RWPE1 (cell line): ENCODE data around the gene VSTM2A.
A peak's percentile ranks its signal among the peaks of the same experiment; 100 is the strongest.

Source experiments
- CTCF ChIA-PET: fragments of 350-600 bp; sonication (Branson Sonifier 250); formaldehyde crosslinking; extraction: SDS; loops from one replicate; lab custom pipeline; 2021; lab: Yijun Ruan, JAX
- POLR2A ChIA-PET: fragments of 400-600 bp; formaldehyde crosslinking; extraction: SDS; loops from one replicate; lab custom pipeline; 2020; ENCODE audit warnings: antibody characterized with exemption; ENCODE audit not compliant: low non-redundant PET; lab: Yijun Ruan, JAX
- DNase-seq: peaks from one replicate; pipeline ENCODE4 v3.0.0; 2012; ENCODE audit warnings: low spot score
- H3K27ac ChIP-seq: fragments of 450-650 bp; 2 replicates; pipeline ENCODE4 v1.5.1; 2017
- TF ChIP-seq, protein P1 (sequence below): fragments of 450-650 bp; conservative IDR thresholded peaks from 2 replicates; pipeline ENCODE4 v1.5.1; 2017; ENCODE audit warnings: low read depth, mild to moderate bottlenecking

The VSTM2A gene

DNA sequence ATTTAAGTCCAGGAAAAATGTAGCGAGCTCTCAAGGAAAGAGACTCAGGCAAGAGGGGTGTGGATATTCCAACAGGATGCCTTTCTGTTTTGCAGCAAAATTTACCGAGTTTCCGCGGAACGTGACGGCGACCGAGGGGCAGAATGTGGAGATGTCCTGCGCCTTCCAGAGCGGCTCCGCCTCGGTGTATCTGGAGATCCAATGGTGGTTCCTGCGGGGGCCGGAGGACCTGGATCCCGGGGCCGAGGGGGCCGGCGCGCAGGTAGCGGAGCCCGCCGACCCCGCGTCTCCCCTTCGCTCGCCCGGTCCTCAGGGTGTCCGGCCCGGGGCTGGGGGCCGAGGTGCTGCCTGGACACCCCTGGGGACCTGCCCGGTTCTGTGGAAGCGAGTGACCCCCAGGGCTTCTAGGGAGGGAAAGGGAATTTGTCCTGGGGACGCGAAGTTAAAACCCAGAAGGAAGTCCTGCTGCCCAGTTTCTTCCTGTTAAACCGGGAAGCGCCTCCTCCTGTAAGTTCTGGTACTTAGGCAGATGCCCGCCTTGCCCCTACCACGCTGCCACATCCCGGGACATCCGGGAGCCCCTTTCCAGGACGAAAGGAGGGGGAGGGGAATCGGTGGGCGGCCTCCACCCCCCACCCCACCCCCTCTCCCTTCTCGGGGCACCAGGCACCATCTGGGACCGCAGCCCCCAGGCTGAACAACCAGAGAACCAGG lies 2.5 kb downstream of the VSTM2A start:
- H3K27ac ChIP-seq, result no peak overlapping the region
- TF ChIP-seq, protein P1, sequence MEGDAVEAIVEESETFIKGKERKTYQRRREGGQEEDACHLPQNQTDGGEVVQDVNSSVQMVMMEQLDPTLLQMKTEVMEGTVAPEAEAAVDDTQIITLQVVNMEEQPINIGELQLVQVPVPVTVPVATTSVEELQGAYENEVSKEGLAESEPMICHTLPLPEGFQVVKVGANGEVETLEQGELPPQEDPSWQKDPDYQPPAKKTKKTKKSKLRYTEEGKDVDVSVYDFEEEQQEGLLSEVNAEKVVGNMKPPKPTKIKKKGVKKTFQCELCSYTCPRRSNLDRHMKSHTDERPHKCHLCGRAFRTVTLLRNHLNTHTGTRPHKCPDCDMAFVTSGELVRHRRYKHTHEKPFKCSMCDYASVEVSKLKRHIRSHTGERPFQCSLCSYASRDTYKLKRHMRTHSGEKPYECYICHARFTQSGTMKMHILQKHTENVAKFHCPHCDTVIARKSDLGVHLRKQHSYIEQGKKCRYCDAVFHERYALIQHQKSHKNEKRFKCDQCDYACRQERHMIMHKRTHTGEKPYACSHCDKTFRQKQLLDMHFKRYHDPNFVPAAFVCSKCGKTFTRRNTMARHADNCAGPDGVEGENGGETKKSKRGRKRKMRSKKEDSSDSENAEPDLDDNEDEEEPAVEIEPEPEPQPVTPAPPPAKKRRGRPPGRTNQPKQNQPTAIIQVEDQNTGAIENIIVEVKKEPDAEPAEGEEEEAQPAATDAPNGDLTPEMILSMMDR, result no peak
- CTCF ChIA-PET, result interaction anchor here (0.7 kb wide), 1 partner anchor 38 kb away, joined by 3 read pairs; no protein-coding TSS in a partner anchor
- no peak for DNase-seq
- POLR2A ChIA-PET, result interaction anchor here (0.7 kb wide), 1 partner anchor 41 kb away, joined by 3 read pairs; no protein-coding TSS in a partner anchor

DNA sequence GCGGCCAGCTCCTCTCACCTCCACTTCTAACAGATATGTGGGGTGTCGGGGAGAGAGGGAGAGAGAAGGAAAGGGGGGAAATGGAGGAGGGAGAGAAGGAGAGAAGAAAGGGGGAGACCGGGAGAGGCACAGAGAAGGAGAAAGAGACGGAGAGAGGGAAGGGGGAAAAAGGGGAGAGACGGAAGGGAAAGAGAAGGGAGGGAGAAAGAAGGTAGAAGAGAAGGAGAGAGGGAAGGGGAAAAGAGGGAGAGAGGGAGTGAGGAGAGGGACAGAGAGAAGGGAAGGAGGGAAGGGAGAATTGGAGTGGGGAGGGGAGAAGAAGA lies 3.0 kb downstream of the VSTM2A start:
- CTCF ChIA-PET, result no interaction called here

DNA sequence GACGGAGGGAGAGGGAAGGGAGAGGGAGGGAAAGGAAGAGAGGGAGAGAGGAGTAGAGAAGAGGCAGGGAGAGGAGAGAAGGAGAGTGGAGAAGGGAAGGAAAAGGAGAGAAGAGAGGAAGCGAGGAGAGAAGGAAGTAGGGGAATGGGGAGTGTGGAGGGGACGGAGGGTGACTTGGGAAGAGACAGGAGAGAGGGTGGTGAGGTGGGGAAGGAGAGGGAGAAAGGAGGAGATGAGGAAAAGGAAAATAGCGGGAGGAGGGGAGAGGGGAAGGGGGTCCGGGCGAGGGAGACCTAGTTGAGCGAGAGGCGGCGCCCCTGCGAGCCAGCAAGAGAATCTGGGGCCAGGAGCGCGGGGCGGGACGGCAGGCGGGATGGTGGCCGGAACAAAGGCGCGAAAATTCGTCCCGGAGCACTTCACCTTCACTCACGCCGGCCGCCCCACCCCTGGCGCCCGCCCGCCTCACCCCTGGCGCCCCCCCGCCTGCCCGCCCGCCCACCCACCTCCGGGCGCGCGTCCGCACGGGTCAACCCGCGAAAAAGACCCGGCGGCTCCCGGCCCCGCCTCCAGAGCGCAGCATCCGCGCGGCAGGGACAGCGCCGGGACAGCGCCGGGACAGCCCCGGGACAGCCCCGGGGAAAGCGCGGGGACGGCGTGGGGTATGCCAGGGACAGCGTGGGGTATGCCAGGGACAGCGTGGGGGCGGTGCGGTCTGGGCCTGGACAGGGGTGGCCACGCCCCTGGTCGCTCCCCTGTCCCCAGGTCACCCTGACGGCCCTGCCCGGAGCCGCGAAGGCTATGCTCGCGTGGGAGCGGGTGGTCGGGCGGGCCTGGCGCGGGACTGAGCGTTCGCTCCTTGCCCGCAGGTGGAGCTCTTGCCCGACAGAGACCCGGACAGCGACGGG lies 4.2 kb downstream of the VSTM2A start:
- TF ChIP-seq, protein P1, result 0 out of 2 replicates have a peak, but pooled peaks have one; percentile 13
- DNase-seq, result peak; percentile 51
- no peak overlapping the region for H3K27ac ChIP-seq
- ChIA-PET POLR2A (no interaction called here), CTCF (interaction anchor here (0.6 to 1.6 kb wide), 3 partner anchors 10 to 119 kb away, joined by 3 to 4 read pairs (median 3); no protein-coding TSS in a partner anchor)

More for the DNA sequence above, 3.0 kb downstream of the VSTM2A start:
- H3K27ac ChIP-seq, result no peak overlapping the region
- POLR2A ChIA-PET, result interaction anchor here (0.7 kb wide), 1 partner anchor 42 kb away, joined by 3 read pairs; no protein-coding TSS in a partner anchor
- TF ChIP-seq, protein P1, result no peak
- no peak for DNase-seq

DNA sequence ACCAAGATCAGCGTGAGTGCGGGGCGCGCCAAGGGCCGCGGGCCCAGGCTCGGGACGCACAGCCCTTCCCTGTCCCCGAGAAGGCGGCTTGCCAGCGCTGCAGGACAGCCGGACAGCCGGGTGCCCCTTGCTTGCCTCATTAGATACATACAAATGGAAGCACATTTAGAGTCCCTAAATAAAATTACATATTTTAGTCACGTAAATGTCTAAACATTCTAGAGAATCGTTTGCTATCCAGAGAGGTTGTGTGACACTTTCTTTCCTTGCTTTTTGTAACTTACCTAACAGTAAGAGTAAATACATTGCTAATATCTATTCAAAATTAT lies 4.8 kb downstream of the VSTM2A start:
- POLR2A ChIA-PET, result no interaction called here
- CTCF ChIA-PET, result interaction anchor here (0.6 to 1.6 kb wide), 3 partner anchors 10 to 118 kb away, joined by 3 to 4 read pairs (median 3); no protein-coding TSS in a partner anchor
- no peak overlapping the region for H3K27ac ChIP-seq
- TF ChIP-seq, protein P1, result no peak
- no peak for DNase-seq

DNA sequence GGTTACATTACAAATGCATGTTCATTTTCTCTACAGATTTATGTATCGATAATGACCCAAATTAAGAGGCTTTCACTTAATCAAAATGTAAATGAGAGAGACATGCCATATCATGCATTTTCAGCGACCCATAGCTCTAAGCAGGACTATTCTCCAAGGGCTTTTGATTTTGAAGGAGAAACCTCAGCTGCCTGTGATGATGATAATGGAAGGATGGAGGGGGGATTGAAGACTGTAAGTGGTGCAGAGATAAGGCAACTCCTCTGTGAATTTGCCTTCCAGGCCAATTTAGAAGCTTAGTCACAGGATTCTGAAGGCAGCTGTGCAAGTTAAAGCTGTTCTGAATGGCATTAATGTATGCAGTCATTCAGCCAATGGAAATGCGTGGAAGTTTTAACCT lies 8.3 kb downstream of the VSTM2A start:
- CTCF ChIA-PET, result interaction anchor here (0.6 kb wide), 1 partner anchor 700 kb away, joined by 4 read pairs; no protein-coding TSS in a partner anchor
- no peak for DNase-seq
- TF ChIP-seq, protein P1, result no peak

DNA sequence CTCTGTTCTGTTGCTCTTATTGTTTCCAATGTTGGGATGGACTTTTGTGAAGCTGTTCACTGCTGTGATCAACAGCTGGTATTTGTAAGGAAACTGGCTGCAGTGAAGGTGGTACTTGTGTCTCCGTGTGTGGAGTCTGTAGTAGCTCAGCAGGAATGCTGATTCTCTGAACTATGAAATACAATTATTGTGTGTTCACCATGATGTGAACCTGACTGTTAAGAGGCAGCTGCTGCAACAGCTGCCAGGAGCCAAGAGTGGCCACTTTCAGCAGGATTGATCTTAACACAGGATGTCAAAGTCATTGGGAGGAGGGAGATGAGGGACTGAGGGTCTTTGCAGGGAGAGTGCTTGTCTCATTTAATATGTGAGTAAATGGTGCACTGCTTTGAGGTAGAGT lies 13.9 kb downstream of the VSTM2A start:
- ChIA-PET CTCF (no interaction called here), POLR2A (no interaction called here)

More for the DNA sequence above, 8.3 kb downstream of the VSTM2A start:
- POLR2A ChIA-PET, result no interaction called here
- no peak overlapping the region for H3K27ac ChIP-seq

More for the DNA sequence above, 13.9 kb downstream of the VSTM2A start:
- H3K27ac ChIP-seq, result no peak overlapping the region
- TF ChIP-seq, protein P1, result no peak
- DNase-seq, result no peak
